ENCODE measurements around the gene CBX6.

- TF ChIP-seq ZNF8 (CRISPR knock-in tag; IDR thresholded peaks at IDR 0.05) (no peak), TCF4 (CRISPR knock-in tag; IDR thresholded peaks at IDR 0.05; ENCODE audit: borderline replicate concordance) (no peak), CREB5 (CRISPR knock-in tag; IDR thresholded peaks at IDR 0.05; ENCODE audit: low read depth) (no peak), BACH2 (CRISPR knock-in tag; IDR thresholded peaks at IDR 0.05; ENCODE audit: borderline replicate concordance) (no peak), POU6F1 (CRISPR knock-in tag; IDR thresholded peaks at IDR 0.05; ENCODE audit: borderline replicate concordance, low read depth) (no peak), ZFP30 (CRISPR knock-in tag; IDR thresholded peaks at IDR 0.05) (no peak), ZNF70 (CRISPR knock-in tag; IDR thresholded peaks at IDR 0.05) (no peak), GLIS3 (CRISPR knock-in tag; IDR thresholded peaks at IDR 0.05) (no peak), RARB (CRISPR knock-in tag; IDR thresholded peaks at IDR 0.05) (no peak), ZNF565 (CRISPR knock-in tag; conservative IDR thresholded peaks at IDR 0.05; ENCODE audit: low read depth) (no peak)
These were observed 12.3 kb downstream of the CBX6 start for GRCh38 chr22:38859581-38860282.
